Endothelial cell of umbilical vein (primary cell): ENCODE measurements around the gene APH1A. TPM values are rescaled to one million over a fixed set of nuclear protein-coding genes. Genes with fewer than 3 reads are reported as not detected.

Source experiments
- BruUV-seq: library from RNA; stranded (reverse); fragments of 400-500 nt; replicated peaks from 2 replicates; lab custom pipeline; 2021; lab: Mats Ljungman, UMichigan
- CTCF ChIA-PET: fragments of 300-600, 350-600 bp; sonication (Branson Sonifier 250); formaldehyde crosslinking; loops from one replicate; lab custom pipeline; 2021; ENCODE audit warnings: antibody characterized with exemption, inconsistent platforms; lab: Charles Lee
- POLR2A ChIA-PET: fragments of 300-600, 350-600 bp; sonication (Branson Sonifier 250); formaldehyde crosslinking; loops from one replicate; lab custom pipeline; 2021; ENCODE audit warnings: antibody characterized with exemption, inconsistent platforms; lab: Charles Lee
- DNase-seq: peaks from one replicate; pipeline ENCODE4 v3.0.0-alpha.2; 2011; ENCODE audit warnings: low read depth, low spot score
- FAIRE-seq: peaks from 2 replicates; lab custom pipeline; 2011; peaks lifted over from hg19 to GRCh38; lab: Jason Lieb, UNC
- H2AFZ ChIP-seq: 2 replicates; pipeline ENCODE4 v1.6.0; 2012; ENCODE audit warnings: low read depth, low read length, control low read depth, inconsistent platforms
- H3K27ac ChIP-seq: 2 replicates; pipeline ENCODE4 v1.5.1; 2011; ENCODE audit warnings: low read depth, mild to moderate bottlenecking, control low read depth, low read length, moderate library complexity; ENCODE audit not compliant: insufficient read depth
- H3K27me3 ChIP-seq, 2 experiments: 2 replicates each; pipeline versions ENCODE4 v1.6.0 to v1.6.1; 2011; ENCODE audit warnings: low read length in 2 of 2, mixed read lengths in 1 of 2; ENCODE audit not compliant: control insufficient read depth in 2 of 2, insufficient read depth in 2 of 2
- H3K36me3 ChIP-seq, 2 experiments: 2 replicates in 1 of 2; 3 replicates in 1 of 2; pipeline ENCODE4 v1.5.1; 2011; ENCODE audit warnings: low read length in 2 of 2, mild to moderate bottlenecking in 1 of 2, moderate library complexity in 1 of 2; ENCODE audit not compliant: control insufficient read depth in 2 of 2, insufficient read depth in 2 of 2; ENCODE audit errors: extremely low read depth in 1 of 2
- H3K4me1 ChIP-seq: 3 replicates; pipeline ENCODE4 v1.5.1; 2011; ENCODE audit warnings: mild to moderate bottlenecking, low read length; ENCODE audit not compliant: control insufficient read depth, insufficient read depth; ENCODE audit errors: extremely low read depth
- H3K4me2 ChIP-seq: 2 replicates; pipeline ENCODE4 v1.6.1; 2011; ENCODE audit warnings: low read length, control low read depth, mixed read lengths; ENCODE audit not compliant: insufficient read depth
- H3K4me3 ChIP-seq, 3 experiments: fragments of 200-600 bp in 1 of 3; sonication (generic), shearing (Covaris generic) in 1 of 3; replicated peaks in 1 of 3; 2 replicates each; pipeline ENCODE4 v1.5.1; 2011 to 2016; ENCODE audit warnings: control low read depth in 3 of 3, low read length in 3 of 3, mild to moderate bottlenecking in 2 of 3, inconsistent platforms in 1 of 3, low read depth in 1 of 3, moderate library complexity in 1 of 3; ENCODE audit not compliant: insufficient read depth in 1 of 3
- H3K79me2 ChIP-seq: 2 replicates; pipeline ENCODE4 v1.6.0; 2012; ENCODE audit warnings: low read length, inconsistent platforms; ENCODE audit not compliant: control insufficient read depth, insufficient read depth
- H3K9ac ChIP-seq: replicated peaks from 2 replicates; pipeline ENCODE3; 2011; ENCODE audit warnings: low read length, control low read depth; ENCODE audit not compliant: insufficient read depth; ENCODE audit errors: extremely low read depth
- H3K9me1 ChIP-seq: replicated peaks from 3 replicates; pipeline ENCODE4 v1.6.0; 2011; ENCODE audit warnings: mild to moderate bottlenecking, low read length; ENCODE audit not compliant: control insufficient read depth, insufficient read depth; ENCODE audit errors: extremely low read depth
- H3K9me3 ChIP-seq: replicated peaks from 2 replicates; pipeline ENCODE4 v1.5.1; 2012; ENCODE audit warnings: low read length, inconsistent platforms; ENCODE audit not compliant: control insufficient read depth, insufficient read depth
- H4K20me1 ChIP-seq: replicated peaks from 2 replicates; pipeline ENCODE3; 2011; ENCODE audit warnings: mild to moderate bottlenecking, low read length; ENCODE audit not compliant: control insufficient read depth, insufficient read depth; ENCODE audit errors: extremely low read depth
- EZH2 ChIP-seq: IDR thresholded peaks from 2 replicates; pipeline ENCODE4 v1.6.1; 2012; ENCODE audit warnings: borderline replicate concordance, low read depth, mild to moderate bottlenecking, moderate library complexity, low read length, inconsistent platforms; ENCODE audit not compliant: severe bottlenecking
- FOS ChIP-seq: IDR thresholded peaks from 2 replicates; pipeline ENCODE4 v1.6.1; 2011; ENCODE audit warnings: mild to moderate bottlenecking, low read length, moderate library complexity, borderline replicate concordance; ENCODE audit not compliant: insufficient read depth
- GATA2 ChIP-seq: IDR thresholded peaks from 2 replicates; pipeline ENCODE4 v1.7.0; 2011; ENCODE audit warnings: low read depth, mild to moderate bottlenecking, moderate library complexity, mixed read lengths, low read length; ENCODE audit not compliant: insufficient read length, insufficient read depth
- JUN ChIP-seq: IDR thresholded peaks from 2 replicates; pipeline ENCODE4 v1.6.1; 2011; ENCODE audit warnings: borderline replicate concordance, low read depth; ENCODE audit not compliant: insufficient read length, insufficient read depth
- MYC ChIP-seq: IDR thresholded peaks from one replicate; pipeline ENCODE4 v1.6.1; 2011; ENCODE audit warnings: mild to moderate bottlenecking, low read depth, low read length
- POLR2A ChIP-seq: IDR thresholded peaks from 2 replicates; pipeline ENCODE4 v1.6.1; 2012; ENCODE audit warnings: low read depth, mild to moderate bottlenecking, control low read depth, low read length
- POLR2AphosphoS5 ChIP-seq: IDR thresholded peaks from 2 replicates; pipeline ENCODE4 v1.6.1; 2012; ENCODE audit warnings: low read depth, mild to moderate bottlenecking, control low read depth, low read length, moderate library complexity; ENCODE audit not compliant: insufficient read depth
- dilution Hi-C: fragments of 300-500 bp; cut with MboI; formaldehyde crosslinking; loops from one replicate; pipeline ENCODE4 v1.15.0; 2019; ENCODE audit warnings: low sequenced_read_pairs; ENCODE audit not compliant: extremely low pct_ligation_motif_present
- intact Hi-C: fragments of 100-400 bp; cut with micrococcal nuclease; formaldehyde crosslinking; loops from one replicate; pipeline ENCODE4 v1.10.0; 2022
- polyA plus RNA-seq, 4 experiments: library from polyadenylated mRNA; depleted of rRNA in 3 of 4; stranded (reverse) in 3 of 4; unstranded in 1 of 4; fragments of >200 nt; gene quantifications; 2 replicates each; pipeline versions ENCODE4 v1.2.1 to v1.2.3, GENCODE V29; 2011 to 2012; ENCODE audit warnings: missing spikeins in 1 of 4
- total RNA-seq: library from RNA; stranded (reverse); gene quantifications from 2 replicates; pipeline ENCODE4 v1.2.3, GENCODE V29; 2021
- TF ChIP-seq, protein P1 (sequence below), 2 donors: IDR thresholded peaks; 1 replicate in 1 of 2; 2 replicates in 1 of 2; pipeline ENCODE4 v1.5.1; 2011; ENCODE audit warnings: low read length in 2 of 2, mild to moderate bottlenecking in 2 of 2, moderate library complexity in 2 of 2, control low read depth in 1 of 2, inconsistent platforms in 1 of 2, low read depth in 1 of 2; ENCODE audit not compliant: insufficient read depth in 1 of 2; ENCODE audit errors: extremely low read depth in 1 of 2
- TF ChIP-seq, protein P2 (sequence below): IDR thresholded peaks from 2 replicates; pipeline ENCODE4 v1.6.1; 2011; ENCODE audit not compliant: insufficient read depth, insufficient read length

The APH1A gene
- total and polyA plus RNA-seq, 2 donors (not counting 3 experiments of a cell fraction or from before 2014, with no cell fraction given): 165 to 325 TPM

DNA sequence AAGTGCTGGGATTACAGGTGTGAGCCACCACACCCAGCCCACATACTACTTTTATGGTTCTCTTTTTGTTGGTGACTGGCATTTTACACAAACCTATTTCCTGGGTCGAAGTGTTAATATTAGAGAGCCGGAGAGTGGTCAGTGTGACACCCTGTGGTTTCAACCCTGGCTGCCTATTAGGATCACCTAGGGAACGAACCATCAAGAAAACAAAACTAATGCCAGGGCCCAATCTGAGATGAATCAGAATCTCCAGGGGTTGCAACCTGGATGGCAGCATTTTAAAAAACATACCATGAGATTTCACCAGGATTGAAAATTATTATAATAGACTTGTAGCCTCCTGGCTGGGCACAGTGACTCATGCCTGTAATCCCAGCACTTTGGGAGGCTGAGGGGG lies 30.9 kb upstream of the APH1A start:
- Histone ChIP-seq H3K36me3 (peaks cover 9 to 12% of the 10 kb centered on the region in 2 experiments), H2AFZ (no peak overlapping the region), H3K9me3 (no peaks in the 10 kb centered on the region), H3K9ac (no peak overlapping the region), H3K79me2 (peaks cover 12% of the 10 kb centered on the region), H3K27me3 (no peaks in the 10 kb centered on the region), H3K27ac (no peak overlapping the region), H3K4me3 (no peak overlapping the region), H3K9me1 (no peaks in the 10 kb centered on the region), H3K4me1 (no peaks in the 10 kb centered on the region), H4K20me1 (no peaks in the 10 kb centered on the region), H3K4me2 (no peak overlapping the region)
- POLR2A ChIA-PET: interaction anchor here (0.6 kb wide), 1 partner anchor 252 kb away, joined by 7 read pairs; no protein-coding TSS in a partner anchor
- DNase-seq (no peak), FAIRE-seq (no peak)
- intact Hi-C loops: no loop called here
- CTCF ChIA-PET: no interaction called here
- TF ChIP-seq JUN (no peak), MYC (no peak), POLR2A (no peak), EZH2 (no peak), FOS (no peak), POLR2AphosphoS5 (no peak), GATA2 (no peak)
- TF ChIP-seq, protein P1, sequence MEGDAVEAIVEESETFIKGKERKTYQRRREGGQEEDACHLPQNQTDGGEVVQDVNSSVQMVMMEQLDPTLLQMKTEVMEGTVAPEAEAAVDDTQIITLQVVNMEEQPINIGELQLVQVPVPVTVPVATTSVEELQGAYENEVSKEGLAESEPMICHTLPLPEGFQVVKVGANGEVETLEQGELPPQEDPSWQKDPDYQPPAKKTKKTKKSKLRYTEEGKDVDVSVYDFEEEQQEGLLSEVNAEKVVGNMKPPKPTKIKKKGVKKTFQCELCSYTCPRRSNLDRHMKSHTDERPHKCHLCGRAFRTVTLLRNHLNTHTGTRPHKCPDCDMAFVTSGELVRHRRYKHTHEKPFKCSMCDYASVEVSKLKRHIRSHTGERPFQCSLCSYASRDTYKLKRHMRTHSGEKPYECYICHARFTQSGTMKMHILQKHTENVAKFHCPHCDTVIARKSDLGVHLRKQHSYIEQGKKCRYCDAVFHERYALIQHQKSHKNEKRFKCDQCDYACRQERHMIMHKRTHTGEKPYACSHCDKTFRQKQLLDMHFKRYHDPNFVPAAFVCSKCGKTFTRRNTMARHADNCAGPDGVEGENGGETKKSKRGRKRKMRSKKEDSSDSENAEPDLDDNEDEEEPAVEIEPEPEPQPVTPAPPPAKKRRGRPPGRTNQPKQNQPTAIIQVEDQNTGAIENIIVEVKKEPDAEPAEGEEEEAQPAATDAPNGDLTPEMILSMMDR (IDR thresholded peaks at IDR 0.05; ENCODE audit: extremely low read depth in 1 of 2, insufficient read depth in 1 of 2, low read depth in 1 of 2, low read length in 2 of 2): no peak
- TF ChIP-seq, protein P2, sequence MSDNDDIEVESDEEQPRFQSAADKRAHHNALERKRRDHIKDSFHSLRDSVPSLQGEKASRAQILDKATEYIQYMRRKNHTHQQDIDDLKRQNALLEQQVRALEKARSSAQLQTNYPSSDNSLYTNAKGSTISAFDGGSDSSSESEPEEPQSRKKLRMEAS: no peak
- BruUV-seq: no TSS peak
- dilution Hi-C loops: no loop called here
